ENCODE data around the gene SMIM15. TPM values are rescaled to one million over a fixed set of nuclear protein-coding genes. Genes with fewer than 3 reads are reported as not detected.

SMIM15 gene
- total RNA-seq, 6 donors from 2014 or later = 6.4 to 51.1 (median 35.3) TPM

GRCh38 chr5:61182449-61182848 is 20.2 kb upstream of the SMIM15 start:
- H3K36me3 ChIP-seq = no peaks in the 10 kb centered on the region
- 38 to 41% methylated on average over 2 of the region's 2 CpGs for WGBS, 2 donors
- ATAC-seq (ENCODE audit: low FRiP score in 2 of 2) (no peak), DNase-seq (no peak)
- TF ChIP-seq POLR2A (IDR thresholded peaks at IDR 0.05) = no peak
- no peak for TF ChIP-seq CTCF (IDR thresholded peaks at IDR 0.05)
- TF ChIP-seq EP300 (IDR thresholded peaks at IDR 0.05) = no peak
- TF ChIP-seq POLR2AphosphoS5 (IDR thresholded peaks at IDR 0.05) = no peak
- no peak overlapping the region for H3K4me3 ChIP-seq
- H3K9me3 ChIP-seq = no peaks in the 10 kb centered on the region
- H3K27ac ChIP-seq = no peak overlapping the region
- no peaks in the 10 kb centered on the region for H3K27me3 ChIP-seq
- peaks cover 0 to 13% (median 4%) of the 10 kb centered on the region in 4 donors for H3K4me1 ChIP-seq

- no peak for DNase-seq
- no peak overlapping the region for H3K27ac ChIP-seq
These were observed 18.6 kb upstream of the SMIM15 start for GRCh38 chr5:61180886-61181285.

GRCh38 chr5:61178702-61179101 is 16.4 kb upstream of the SMIM15 start:
- H3K27ac ChIP-seq = no peak overlapping the region
- WGBS, 2 donors = 82 to 89% methylated on average over 4 of the region's 4 CpGs
- H3K4me3 ChIP-seq = no peak overlapping the region
- H3K9me3 ChIP-seq = no peaks in the 10 kb centered on the region
- H3K27me3 ChIP-seq = no peaks in the 10 kb centered on the region
- no peaks in the 10 kb centered on the region for H3K36me3 ChIP-seq
- no peak for ATAC-seq (ENCODE audit: low FRiP score in 2 of 2)
- H3K4me1 ChIP-seq = peaks cover 0 to 6% (median 3%) of the 10 kb centered on the region in 4 donors
- TF ChIP-seq CTCF (IDR thresholded peaks at IDR 0.05) (no peak), EP300 (IDR thresholded peaks at IDR 0.05) (no peak), POLR2AphosphoS5 (IDR thresholded peaks at IDR 0.05) (no peak), POLR2A (IDR thresholded peaks at IDR 0.05) (no peak)
- DNase-seq = no peak

More at GRCh38 chr5:61180886-61181285, 18.6 kb upstream of the SMIM15 start:
- Histone ChIP-seq H3K4me1 (peaks cover 0 to 13% (median 4%) of the 10 kb centered on the region in 4 donors), H3K27me3 (no peaks in the 10 kb centered on the region), H3K36me3 (no peaks in the 10 kb centered on the region), H3K9me3 (no peaks in the 10 kb centered on the region), H3K4me3 (peak overlapping the region in 3 of 4 donors; percentile 1 to 28 (median 28))
- TF ChIP-seq CTCF (IDR thresholded peaks at IDR 0.05) (no peak), POLR2AphosphoS5 (IDR thresholded peaks at IDR 0.05) (no peak), POLR2A (IDR thresholded peaks at IDR 0.05) (no peak), EP300 (IDR thresholded peaks at IDR 0.05) (no peak)
- 31 to 43% methylated on average over 2 of the region's 2 CpGs for WGBS, 2 donors
- ATAC-seq (ENCODE audit: low FRiP score in 2 of 2) = no peak

- Histone ChIP-seq H3K4me1 (peaks cover 0 to 6% (median 3%) of the 10 kb centered on the region in 4 donors), H3K4me3 (no peak overlapping the region), H3K9me3 (no peaks in the 10 kb centered on the region), H3K27ac (no peak overlapping the region), H3K36me3 (no peaks in the 10 kb centered on the region), H3K27me3 (no peaks in the 10 kb centered on the region)
- TF ChIP-seq POLR2AphosphoS5 (IDR thresholded peaks at IDR 0.05) (no peak), EP300 (IDR thresholded peaks at IDR 0.05) (no peak), CTCF (IDR thresholded peaks at IDR 0.05) (no peak), POLR2A (IDR thresholded peaks at IDR 0.05) (no peak)
- 87 to 92% methylated on average over 7 of the region's 7 CpGs for whole genome bisulfite sequencing, 2 donors
- DNase-seq (no peak), ATAC-seq (ENCODE audit: low FRiP score in 2 of 2) (no peak)
These were observed 15.4 kb upstream of the SMIM15 start for GRCh38 chr5:61177716-61178115.

GRCh38 chr5:61177070-61177469 is 14.8 kb upstream of the SMIM15 start:
- no peak for DNase-seq
- no peaks in the 10 kb centered on the region for H3K36me3 ChIP-seq

More at GRCh38 chr5:61177070-61177469, 14.8 kb upstream of the SMIM15 start:
- Histone ChIP-seq H3K27me3 (no peaks in the 10 kb centered on the region), H3K9me3 (no peaks in the 10 kb centered on the region), H3K4me1 (peaks cover 0 to 6% (median 0%) of the 10 kb centered on the region in 4 donors), H3K4me3 (no peak overlapping the region), H3K27ac (no peak overlapping the region)
- no peak for ATAC-seq (ENCODE audit: low FRiP score in 2 of 2)
- WGBS, 2 donors = 71 to 84% methylated on average over 3 of the region's 3 CpGs
- TF ChIP-seq EP300 (IDR thresholded peaks at IDR 0.05) = no peak
- no peak for TF ChIP-seq POLR2A (IDR thresholded peaks at IDR 0.05)
- no peak for TF ChIP-seq CTCF (IDR thresholded peaks at IDR 0.05)
- TF ChIP-seq POLR2AphosphoS5 (IDR thresholded peaks at IDR 0.05) = no peak

Data from upper lobe of left lung (tissue), 6 donors.